ENCODE measurements around the gene RPA1.

GRCh38 chr17:1934901-1935300 is 105.1 kb downstream of the RPA1 start:
- TF ChIP-seq EZH2 (optimal IDR thresholded peaks at IDR 0.05; ENCODE audit: low read depth, low read length) (no peak), CTCF (IDR thresholded peaks at IDR 0.05; ENCODE audit: low read length) (no peak), EZH2phosphoT487 (IDR thresholded peaks at IDR 0.05; ENCODE audit: low read length) (no peak)

Measured in MM.1S (cell line).